Fibroblast of lung (primary cell): ENCODE results near the gene NYAP1. TPM values are rescaled to one million over a fixed set of nuclear protein-coding genes. Genes with fewer than 3 reads are reported as not detected.
"Not testable (repeated sequence)": the region's sequence is repeated elsewhere in the genome, so short reads cannot be mapped to it uniquely, and the experiment has no call there.

ENCODE experiments used
- DNase-seq, 2 donors: peaks; one replicate each; pipeline versions ENCODE4 v3.0.0 to v3.0.0-alpha.2; 2010; ENCODE audit warnings: low read depth in 2 of 2
- H2AFZ ChIP-seq: 2 replicates; pipeline ENCODE4 v1.5.1; 2012; ENCODE audit warnings: low read length, control low read depth, inconsistent platforms
- H3K27ac ChIP-seq: 2 replicates; pipeline ENCODE4 v1.5.1; 2011; ENCODE audit warnings: low read length, control low read depth; ENCODE audit not compliant: insufficient read depth
- H3K27me3 ChIP-seq: 2 replicates; pipeline ENCODE4 v1.5.1; 2011; ENCODE audit warnings: mild to moderate bottlenecking, low read length; ENCODE audit not compliant: control insufficient read depth, insufficient read depth
- H3K36me3 ChIP-seq: 2 replicates; pipeline ENCODE4 v1.5.1; 2011; ENCODE audit warnings: low read length; ENCODE audit not compliant: control insufficient read depth, insufficient read depth
- H3K4me1 ChIP-seq: 2 replicates; pipeline ENCODE4 v1.5.1; 2011; ENCODE audit warnings: low read length; ENCODE audit not compliant: control insufficient read depth, insufficient read depth; ENCODE audit errors: extremely low read depth
- H3K4me2 ChIP-seq: 2 replicates; pipeline ENCODE4 v1.5.1; 2011; ENCODE audit warnings: low read length, control low read depth; ENCODE audit not compliant: insufficient read depth; ENCODE audit errors: extremely low read depth
- H3K4me3 ChIP-seq, 4 experiments: fragments of 200-600 bp in 1 of 4; sonication (generic) in 1 of 4; replicated peaks in 1 of 4; 2 replicates each; pipeline ENCODE4 v1.5.1; 2011 to 2016; ENCODE audit warnings: low read length in 4 of 4, low read depth in 3 of 4, mild to moderate bottlenecking in 3 of 4, control low read depth in 2 of 4, inconsistent platforms in 1 of 4, mixed read lengths in 1 of 4; ENCODE audit not compliant: insufficient read depth in 1 of 4; ENCODE audit errors: control extremely low read depth in 1 of 4
- H3K79me2 ChIP-seq: 2 replicates; pipeline ENCODE4 v1.5.1; 2012; ENCODE audit warnings: mild to moderate bottlenecking, low read length, inconsistent platforms; ENCODE audit not compliant: control insufficient read depth, insufficient read depth
- H3K9ac ChIP-seq: 2 replicates; pipeline ENCODE4 v1.5.1; 2011; ENCODE audit warnings: mild to moderate bottlenecking, low read length, control low read depth; ENCODE audit not compliant: insufficient read depth
- H3K9me3 ChIP-seq: 2 replicates; pipeline ENCODE4 v1.5.1; 2012; ENCODE audit warnings: low read depth, low read length; ENCODE audit not compliant: control insufficient read depth, insufficient read depth
- H4K20me1 ChIP-seq: 2 replicates; pipeline ENCODE4 v1.5.1; 2011; ENCODE audit warnings: low read length; ENCODE audit not compliant: control insufficient read depth, insufficient read depth; ENCODE audit errors: extremely low read depth
- EZH2 ChIP-seq: IDR thresholded peaks from 2 replicates; pipeline ENCODE4 v1.5.1; 2012; ENCODE audit warnings: low read length, control low read depth, mild to moderate bottlenecking; ENCODE audit errors: missing control alignments
- polyA plus RNA-seq, 2 donors: library from polyadenylated mRNA; depleted of rRNA in 1 of 2; stranded (reverse) in 1 of 2; unstranded in 1 of 2; fragments of >200 nt; gene quantifications; 2 replicates each; pipeline ENCODE4 v1.2.1, GENCODE V29; 2011 to 2012; ENCODE audit warnings: missing spikeins in 1 of 2
- total RNA-seq: library from RNA; depleted of rRNA; stranded (reverse); fragments of >200 nt; gene quantifications from 2 replicates; pipeline ENCODE4 v1.2.1, GENCODE V29; 2014
- TF ChIP-seq, protein P1 (sequence below), 2 donors: IDR thresholded peaks in 1 of 2; conservative IDR thresholded peaks in 1 of 2; 1 replicate in 1 of 2; 2 replicates in 1 of 2; pipeline ENCODE4 v1.5.1; 2011 to 2012; ENCODE audit warnings: low read length in 2 of 2, control low read depth in 1 of 2, inconsistent platforms in 1 of 2, low read depth in 1 of 2, mild to moderate bottlenecking in 1 of 2

The NYAP1 gene
- total and polyA plus RNA-seq, 2 donors (not counting 1 experiment from before 2014, with no cell fraction given), result 0.18 to 0.33 TPM

DNA sequence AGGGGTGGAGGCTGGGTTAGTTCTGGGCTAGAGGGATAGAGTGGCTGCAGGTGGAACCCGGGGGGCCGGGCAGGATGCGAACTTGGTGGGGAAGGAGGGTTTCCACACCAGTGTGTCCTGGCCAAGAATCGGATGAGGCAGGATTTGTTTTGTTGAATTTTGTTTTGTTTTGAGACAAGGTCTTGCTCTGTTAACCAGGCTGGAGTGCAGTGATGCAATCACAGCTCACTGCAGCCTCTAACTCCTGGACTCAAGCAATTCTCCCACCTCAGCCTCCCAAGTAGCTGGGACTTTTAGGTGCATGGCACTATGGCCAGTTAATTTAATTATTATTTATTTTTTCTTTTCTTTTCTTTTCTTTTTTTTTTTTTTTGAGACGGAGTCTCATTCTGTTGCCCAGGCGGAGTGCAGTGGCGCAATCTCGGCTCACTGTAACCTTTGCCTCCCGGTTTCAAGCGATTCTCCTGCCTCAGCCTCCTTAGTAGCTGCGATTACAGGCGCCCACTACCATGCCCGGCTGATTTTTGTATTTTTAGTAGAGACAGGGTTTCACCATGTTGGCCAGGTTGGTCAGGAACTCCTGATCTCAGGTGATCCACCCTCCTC, 34.4 kb upstream of the NYAP1 start:
- Histone ChIP-seq H3K9ac (no peak overlapping the region), H3K9me3 (no peaks in the 10 kb centered on the region), H3K4me2 (no peak overlapping the region), H3K4me3 (no peak overlapping the region), H3K27ac (no peak overlapping the region), H3K27me3 (no peaks in the 10 kb centered on the region), H4K20me1 (no peaks in the 10 kb centered on the region), H3K79me2 (no peaks in the 10 kb centered on the region), H3K4me1 (peaks cover 16% of the 10 kb centered on the region), H3K36me3 (no peaks in the 10 kb centered on the region), H2AFZ (no peak overlapping the region)
- no peak for DNase-seq
- TF ChIP-seq EZH2, result no peak
- TF ChIP-seq, protein P1, sequence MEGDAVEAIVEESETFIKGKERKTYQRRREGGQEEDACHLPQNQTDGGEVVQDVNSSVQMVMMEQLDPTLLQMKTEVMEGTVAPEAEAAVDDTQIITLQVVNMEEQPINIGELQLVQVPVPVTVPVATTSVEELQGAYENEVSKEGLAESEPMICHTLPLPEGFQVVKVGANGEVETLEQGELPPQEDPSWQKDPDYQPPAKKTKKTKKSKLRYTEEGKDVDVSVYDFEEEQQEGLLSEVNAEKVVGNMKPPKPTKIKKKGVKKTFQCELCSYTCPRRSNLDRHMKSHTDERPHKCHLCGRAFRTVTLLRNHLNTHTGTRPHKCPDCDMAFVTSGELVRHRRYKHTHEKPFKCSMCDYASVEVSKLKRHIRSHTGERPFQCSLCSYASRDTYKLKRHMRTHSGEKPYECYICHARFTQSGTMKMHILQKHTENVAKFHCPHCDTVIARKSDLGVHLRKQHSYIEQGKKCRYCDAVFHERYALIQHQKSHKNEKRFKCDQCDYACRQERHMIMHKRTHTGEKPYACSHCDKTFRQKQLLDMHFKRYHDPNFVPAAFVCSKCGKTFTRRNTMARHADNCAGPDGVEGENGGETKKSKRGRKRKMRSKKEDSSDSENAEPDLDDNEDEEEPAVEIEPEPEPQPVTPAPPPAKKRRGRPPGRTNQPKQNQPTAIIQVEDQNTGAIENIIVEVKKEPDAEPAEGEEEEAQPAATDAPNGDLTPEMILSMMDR (conservative IDR thresholded peaks at IDR 0.05 in 1 of 2, IDR thresholded peaks at IDR 0.05 in 1 of 2; ENCODE audit: low read depth in 1 of 2, low read length in 2 of 2), result no peak

DNA sequence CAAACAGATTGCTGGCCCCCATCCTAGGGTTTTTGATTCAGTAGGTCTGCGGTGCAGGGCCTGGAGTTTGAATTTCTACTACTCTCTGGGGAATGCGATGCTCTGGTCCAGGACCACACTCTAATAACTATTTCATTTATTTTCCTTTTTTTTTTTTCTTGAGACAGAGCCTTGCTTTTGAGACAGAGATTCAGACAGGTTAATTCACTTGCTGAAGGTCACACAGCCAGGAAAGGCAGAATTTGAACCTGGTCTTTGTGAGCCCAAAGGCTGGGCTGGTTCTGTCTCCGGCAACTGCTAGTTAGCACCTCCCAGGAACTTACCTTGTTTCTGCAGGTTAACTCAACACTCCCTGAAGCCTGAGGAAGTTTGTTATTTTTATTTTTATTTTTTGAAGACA, 31.2 kb upstream of the NYAP1 start:
- no peak for TF ChIP-seq EZH2
- TF ChIP-seq, protein P1 (conservative IDR thresholded peaks at IDR 0.05 in 1 of 2, IDR thresholded peaks at IDR 0.05 in 1 of 2; ENCODE audit: low read depth in 1 of 2, low read length in 2 of 2), result no peak
- H3K9ac ChIP-seq, result no peak overlapping the region
- H3K4me3 ChIP-seq, result no peak overlapping the region
- H3K27me3 ChIP-seq, result no peaks in the 10 kb centered on the region
- no peaks in the 10 kb centered on the region for H3K9me3 ChIP-seq
- H3K4me1 ChIP-seq, result peaks cover 3% of the 10 kb centered on the region
- no peaks in the 10 kb centered on the region for H3K79me2 ChIP-seq
- DNase-seq, result no peak
- H3K27ac ChIP-seq, result no peak overlapping the region
- peaks cover 2% of the 10 kb centered on the region for H3K36me3 ChIP-seq
- no peak overlapping the region for H2AFZ ChIP-seq
- no peaks in the 10 kb centered on the region for H4K20me1 ChIP-seq
- H3K4me2 ChIP-seq, result no peak overlapping the region

DNA sequence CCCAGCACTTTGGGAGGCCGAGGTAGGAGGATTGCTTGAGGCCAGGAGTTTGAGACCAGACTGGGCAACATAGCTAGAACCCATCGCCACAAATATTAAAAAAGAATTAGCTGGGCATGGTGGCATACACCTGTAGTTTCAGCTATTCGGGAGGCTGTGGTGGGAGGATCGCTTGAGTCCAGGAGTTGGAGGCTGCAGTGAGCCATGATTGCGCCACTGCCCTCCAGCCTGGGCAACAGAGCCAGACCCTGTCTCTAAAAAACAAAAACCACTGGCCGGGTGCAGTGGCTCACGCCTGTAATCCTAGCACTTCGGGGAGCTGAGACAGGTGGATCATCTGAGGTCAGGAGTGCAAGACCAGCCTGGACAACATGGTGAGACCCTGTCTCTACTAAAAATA, 29.9 kb upstream of the NYAP1 start:
- not testable (repeated sequence) for H3K4me2 ChIP-seq, H3K36me3 ChIP-seq, H3K27ac ChIP-seq, H3K9ac ChIP-seq, H4K20me1 ChIP-seq, H3K4me1 ChIP-seq, DNase-seq, H3K4me3 ChIP-seq, H3K9me3 ChIP-seq, H2AFZ ChIP-seq, H3K79me2 ChIP-seq, H3K27me3 ChIP-seq
